OCI-LY1 (cell line): ENCODE results near the gene ALG5.

Experiments
- CTCF ChIP-seq: fragments of 200-600 bp; sonication (generic), shearing (Covaris generic); IDR thresholded peaks from 2 replicates; pipeline ENCODE4 v1.5.1; 2017; ENCODE audit warnings: mild to moderate bottlenecking, antibody characterized with exemption, low read length, moderate library complexity, mixed read lengths
- EZH2 ChIP-seq: fragments of 200-600 bp; sonication (generic), shearing (Covaris generic); IDR thresholded peaks from 2 replicates; pipeline ENCODE4 v1.8.0; 2017; ENCODE audit warnings: borderline replicate concordance, mixed run types, mild to moderate bottlenecking, antibody characterized with exemption, low read length, moderate library complexity, mixed read lengths

GRCh38 chr13:36950330-36950729 is 48.8 kb downstream of the ALG5 start:
- no peak for TF ChIP-seq CTCF
- no peak for TF ChIP-seq EZH2
